Measurements from ENCODE around the gene SMAD3. TPM values are rescaled to one million over a fixed set of nuclear protein-coding genes. Genes with fewer than 3 reads are reported as not detected.
"Not testable (repeated sequence)": the region's sequence is repeated elsewhere in the genome, so short reads cannot be mapped to it uniquely, and the experiment has no call there.

SMAD3 gene
- total and polyA plus RNA-seq, 2 of the 8 experiments (the other 6 are each of a cell fraction or from before 2014, with no cell fraction given): 10.1 to 12.4 TPM

GRCh38 chr15:67123291-67123690, 57.9 kb downstream of the SMAD3 start:
- not testable (repeated sequence) for H3K4me1 ChIP-seq (replicated peaks in 1 of 4; ENCODE audit: control insufficient read depth in 3 of 4, insufficient read depth in 4 of 4, low read length in 3 of 4); H3K27ac ChIP-seq (ENCODE audit: low read depth, low read length)

More at GRCh38 chr15:67123291-67123690, 57.9 kb downstream of the SMAD3 start:
- H4K20me1 ChIP-seq (replicated peaks in 1 of 2; ENCODE audit: control insufficient read depth in 1 of 2, insufficient read depth in 2 of 2, low read length in 2 of 2); H3K4ac ChIP-seq (replicated peaks; ENCODE audit: insufficient read length, low read depth, low read length); FAIRE-seq; H3K36me3 ChIP-seq (ENCODE audit: control insufficient read depth in 2 of 4, insufficient read depth in 4 of 4, low read length in 3 of 4); H3K9me3 ChIP-seq (ENCODE audit: insufficient read depth in 2 of 2, low read depth in 1 of 2, low read length in 1 of 2); H2BK120ac ChIP-seq (replicated peaks; ENCODE audit: low read depth, low read length); H3K4me2 ChIP-seq (ENCODE audit: insufficient read depth in 1 of 2, low read depth in 2 of 2, low read length in 2 of 2); H2AFZ ChIP-seq (ENCODE audit: low read length); H4K91ac ChIP-seq (replicated peaks; ENCODE audit: insufficient read length, low read length); H3K23me2 ChIP-seq (ENCODE audit: low read depth, low read length); H3K9ac ChIP-seq (replicated peaks in 1 of 4; ENCODE audit: extremely low read depth in 1 of 4, low read depth in 3 of 4, low read length in 3 of 4); H3K23ac ChIP-seq (ENCODE audit: insufficient read length); H4K5ac ChIP-seq (ENCODE audit: insufficient read length, low read depth, low read length); H2BK12ac ChIP-seq (ENCODE audit: low read depth, low read length); H3K79me2 ChIP-seq (ENCODE audit: control insufficient read depth in 1 of 2, insufficient read depth in 2 of 2, low read length in 2 of 2); H3K14ac ChIP-seq (ENCODE audit: insufficient read length); H3K27me3 ChIP-seq (replicated peaks in 1 of 4; ENCODE audit: control insufficient read depth in 3 of 4, extremely low read depth in 1 of 4, insufficient read depth in 3 of 4, low read length in 3 of 4); DNase-seq (ENCODE audit: low read depth in 1 of 2, low spot score in 2 of 2); H2BK5ac ChIP-seq (ENCODE audit: low read depth, low read length); H2BK20ac ChIP-seq (ENCODE audit: low read length); H3K18ac ChIP-seq (ENCODE audit: extremely low read depth, low read length); H4K8ac ChIP-seq (ENCODE audit: extremely low read depth, insufficient read depth, low read length); H3K56ac ChIP-seq (replicated peaks; ENCODE audit: insufficient read length, low read depth, low read length); H3K4me3 ChIP-seq (ENCODE audit: extremely low read depth in 1 of 4, insufficient read depth in 2 of 4, low read depth in 3 of 4, low read length in 4 of 4); H2AK5ac ChIP-seq (ENCODE audit: low read depth, low read length); H2BK15ac ChIP-seq (ENCODE audit: low read length); H3K79me1 ChIP-seq (ENCODE audit: low read depth, low read length): not testable (repeated sequence)
- ChIA-PET POLR2A (ENCODE audit: partially characterized antibody) (interaction anchor here (1.2 kb wide), 1 partner anchor 12 kb away, joined by 3 read pairs; no protein-coding TSS in a partner anchor), CTCF (ENCODE audit: partially characterized antibody) (interaction anchor here (1.1 to 2.5 kb wide), 5 partner anchors 11 to 175 kb away, joined by 3 to 12 read pairs (median 3); no protein-coding TSS in a partner anchor)
- 97% methylated on average over 8 of the region's 8 CpGs; no CpG with 5 or more reads in 1 of the 2 experiments for WGBS, 2 experiments (ENCODE audit: extremely low coverage in 1 of 2, insufficient coverage in 1 of 2, insufficient read length in 1 of 2, insufficient replicate concordance in 2 of 2, low coverage in 1 of 2, low lambda C conversion rate in 2 of 2, missing lambda C conversion rate in 1 of 2)

All from H1 (cell line).